Upper lobe of left lung (tissue), 4 donors: ENCODE results near the gene GAP43.

ENCODE experiments used
- EP300 ChIP-seq, 4 donors: sonication (generic); formaldehyde crosslinking; IDR thresholded peaks; one replicate each; pipeline ENCODE4 v1.5.1; 2017; ENCODE audit warnings: antibody characterized with exemption in 4 of 4, control low read depth in 2 of 4
- POLR2AphosphoS5 ChIP-seq, 2 donors: sonication (generic); formaldehyde crosslinking; IDR thresholded peaks; one replicate each; pipeline ENCODE4 v1.5.1; 2017; ENCODE audit warnings: antibody characterized with exemption in 2 of 2
- TF ChIP-seq, protein P1 (sequence below), 6 experiments: fragments of 450-650 bp in 4 of 6; fragments of 200-600 bp in 2 of 6; sonication (generic) in 2 of 6; IDR thresholded peaks; one replicate each; pipeline ENCODE4 v1.5.1; 2016 to 2019; ENCODE audit warnings: antibody characterized with exemption in 6 of 6

DNA sequence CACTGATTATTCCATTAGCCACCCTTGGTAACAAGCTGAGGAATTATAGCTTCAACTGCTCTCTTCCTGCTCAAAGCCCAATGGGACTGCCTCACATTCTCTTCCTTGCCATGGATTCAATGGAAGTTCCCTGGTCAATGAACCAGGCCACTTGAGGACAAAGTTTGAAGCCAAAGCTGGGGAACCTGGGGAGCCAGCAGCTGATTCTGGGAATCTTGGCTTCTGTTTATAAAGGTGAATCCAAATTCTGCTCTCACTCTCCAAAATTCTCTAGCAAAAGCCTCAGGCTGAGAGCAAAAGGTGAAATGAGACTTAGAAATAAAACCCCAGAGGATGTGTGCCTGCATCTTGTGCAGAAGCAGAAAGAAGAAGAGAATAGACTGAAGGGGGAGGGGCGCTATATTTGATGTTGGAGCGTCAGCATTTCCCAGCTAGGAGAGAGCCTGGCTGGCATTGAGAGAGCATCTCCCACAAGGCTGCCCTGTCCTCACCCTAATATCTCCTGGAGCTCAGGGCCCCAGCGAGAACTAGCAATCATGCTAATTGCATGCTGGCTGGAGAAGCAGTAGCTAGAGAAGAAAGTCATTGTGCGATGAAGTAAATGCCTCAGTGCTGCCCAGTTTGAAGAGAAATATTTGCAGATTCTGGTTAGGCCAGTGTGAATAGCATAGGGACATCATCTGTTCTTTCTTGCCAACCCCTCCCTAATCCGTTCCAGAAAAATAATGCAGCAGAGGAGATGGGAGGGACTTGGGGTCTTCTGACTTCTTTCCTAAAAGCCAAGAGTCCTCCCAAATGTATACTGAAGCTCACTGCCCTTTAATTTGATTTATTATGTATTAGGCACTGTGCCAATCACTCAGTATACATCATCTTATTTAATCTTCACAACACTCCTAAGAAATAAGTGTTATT, 34.9 kb upstream of the GAP43 start:
- TF ChIP-seq POLR2AphosphoS5 (IDR thresholded peaks at IDR 0.05) (no peak), EP300 (IDR thresholded peaks at IDR 0.05) (no peak)
- TF ChIP-seq, protein P1, sequence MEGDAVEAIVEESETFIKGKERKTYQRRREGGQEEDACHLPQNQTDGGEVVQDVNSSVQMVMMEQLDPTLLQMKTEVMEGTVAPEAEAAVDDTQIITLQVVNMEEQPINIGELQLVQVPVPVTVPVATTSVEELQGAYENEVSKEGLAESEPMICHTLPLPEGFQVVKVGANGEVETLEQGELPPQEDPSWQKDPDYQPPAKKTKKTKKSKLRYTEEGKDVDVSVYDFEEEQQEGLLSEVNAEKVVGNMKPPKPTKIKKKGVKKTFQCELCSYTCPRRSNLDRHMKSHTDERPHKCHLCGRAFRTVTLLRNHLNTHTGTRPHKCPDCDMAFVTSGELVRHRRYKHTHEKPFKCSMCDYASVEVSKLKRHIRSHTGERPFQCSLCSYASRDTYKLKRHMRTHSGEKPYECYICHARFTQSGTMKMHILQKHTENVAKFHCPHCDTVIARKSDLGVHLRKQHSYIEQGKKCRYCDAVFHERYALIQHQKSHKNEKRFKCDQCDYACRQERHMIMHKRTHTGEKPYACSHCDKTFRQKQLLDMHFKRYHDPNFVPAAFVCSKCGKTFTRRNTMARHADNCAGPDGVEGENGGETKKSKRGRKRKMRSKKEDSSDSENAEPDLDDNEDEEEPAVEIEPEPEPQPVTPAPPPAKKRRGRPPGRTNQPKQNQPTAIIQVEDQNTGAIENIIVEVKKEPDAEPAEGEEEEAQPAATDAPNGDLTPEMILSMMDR (IDR thresholded peaks at IDR 0.05), result no peak
